Fibroblast of lung (primary cell): ENCODE data around the gene NPIPA5. TPM values are rescaled to one million over a fixed set of nuclear protein-coding genes. Genes with fewer than 3 reads are reported as not detected.
"Not testable (repeated sequence)": the region's sequence is repeated elsewhere in the genome, so short reads cannot be mapped to it uniquely, and the experiment has no call there.

Experiments used
- DNase-seq, 2 donors: peaks; one replicate each; pipeline versions ENCODE4 v3.0.0 to v3.0.0-alpha.2; 2010; ENCODE audit warnings: low read depth in 2 of 2
- H2AFZ ChIP-seq: 2 replicates; pipeline ENCODE4 v1.5.1; 2012; ENCODE audit warnings: low read length, control low read depth, inconsistent platforms
- H3K27ac ChIP-seq: 2 replicates; pipeline ENCODE4 v1.5.1; 2011; ENCODE audit warnings: low read length, control low read depth; ENCODE audit not compliant: insufficient read depth
- H3K27me3 ChIP-seq: 2 replicates; pipeline ENCODE4 v1.5.1; 2011; ENCODE audit warnings: mild to moderate bottlenecking, low read length; ENCODE audit not compliant: control insufficient read depth, insufficient read depth
- H3K36me3 ChIP-seq: 2 replicates; pipeline ENCODE4 v1.5.1; 2011; ENCODE audit warnings: low read length; ENCODE audit not compliant: control insufficient read depth, insufficient read depth
- H3K4me1 ChIP-seq: 2 replicates; pipeline ENCODE4 v1.5.1; 2011; ENCODE audit warnings: low read length; ENCODE audit not compliant: control insufficient read depth, insufficient read depth; ENCODE audit errors: extremely low read depth
- H3K4me2 ChIP-seq: 2 replicates; pipeline ENCODE4 v1.5.1; 2011; ENCODE audit warnings: low read length, control low read depth; ENCODE audit not compliant: insufficient read depth; ENCODE audit errors: extremely low read depth
- H3K4me3 ChIP-seq, 4 experiments: fragments of 200-600 bp in 1 of 4; sonication (generic) in 1 of 4; replicated peaks in 1 of 4; 2 replicates each; pipeline ENCODE4 v1.5.1; 2011 to 2016; ENCODE audit warnings: low read length in 4 of 4, low read depth in 3 of 4, mild to moderate bottlenecking in 3 of 4, control low read depth in 2 of 4, inconsistent platforms in 1 of 4, mixed read lengths in 1 of 4; ENCODE audit not compliant: insufficient read depth in 1 of 4; ENCODE audit errors: control extremely low read depth in 1 of 4
- H3K79me2 ChIP-seq: 2 replicates; pipeline ENCODE4 v1.5.1; 2012; ENCODE audit warnings: mild to moderate bottlenecking, low read length, inconsistent platforms; ENCODE audit not compliant: control insufficient read depth, insufficient read depth
- H3K9ac ChIP-seq: 2 replicates; pipeline ENCODE4 v1.5.1; 2011; ENCODE audit warnings: mild to moderate bottlenecking, low read length, control low read depth; ENCODE audit not compliant: insufficient read depth
- H3K9me3 ChIP-seq: 2 replicates; pipeline ENCODE4 v1.5.1; 2012; ENCODE audit warnings: low read depth, low read length; ENCODE audit not compliant: control insufficient read depth, insufficient read depth
- H4K20me1 ChIP-seq: 2 replicates; pipeline ENCODE4 v1.5.1; 2011; ENCODE audit warnings: low read length; ENCODE audit not compliant: control insufficient read depth, insufficient read depth; ENCODE audit errors: extremely low read depth
- CTCF ChIP-seq, 2 donors: IDR thresholded peaks in 1 of 2; conservative IDR thresholded peaks in 1 of 2; 1 replicate in 1 of 2; 2 replicates in 1 of 2; pipeline ENCODE4 v1.5.1; 2011 to 2012; ENCODE audit warnings: low read length in 2 of 2, control low read depth in 1 of 2, inconsistent platforms in 1 of 2, low read depth in 1 of 2, mild to moderate bottlenecking in 1 of 2
- EZH2 ChIP-seq: IDR thresholded peaks from 2 replicates; pipeline ENCODE4 v1.5.1; 2012; ENCODE audit warnings: low read length, control low read depth, mild to moderate bottlenecking; ENCODE audit errors: missing control alignments
- polyA plus RNA-seq, 2 donors: library from polyadenylated mRNA; depleted of rRNA in 1 of 2; stranded (reverse) in 1 of 2; unstranded in 1 of 2; fragments of >200 nt; gene quantifications; 2 replicates each; pipeline ENCODE4 v1.2.1, GENCODE V29; 2011 to 2012; ENCODE audit warnings: missing spikeins in 1 of 2
- total RNA-seq: library from RNA; depleted of rRNA; stranded (reverse); fragments of >200 nt; gene quantifications from 2 replicates; pipeline ENCODE4 v1.2.1, GENCODE V29; 2014

NPIPA5 gene
- total and polyA plus RNA-seq, 2 donors (not counting 1 experiment from before 2014, with no cell fraction given): 8.6 to 32.9 TPM

- no peaks in the 10 kb centered on the region for H3K36me3 ChIP-seq
- H3K27me3 ChIP-seq: no peaks in the 10 kb centered on the region
- no peak overlapping the region for H3K4me3 ChIP-seq
- H2AFZ ChIP-seq: no peak overlapping the region
- no peaks in the 10 kb centered on the region for H3K9me3 ChIP-seq
- no peak overlapping the region for H3K27ac ChIP-seq
- no peak for TF ChIP-seq EZH2
- TF ChIP-seq CTCF (conservative IDR thresholded peaks at IDR 0.05 in 1 of 2, IDR thresholded peaks at IDR 0.05 in 1 of 2; ENCODE audit: low read depth in 1 of 2, low read length in 2 of 2): no peak
- H3K4me1 ChIP-seq: no peaks in the 10 kb centered on the region
- H3K4me2 ChIP-seq: no peak overlapping the region
- DNase-seq: no peak
- H3K9ac ChIP-seq: no peak overlapping the region
- H3K79me2 ChIP-seq: no peaks in the 10 kb centered on the region
- H4K20me1 ChIP-seq: no peaks in the 10 kb centered on the region
These were observed 23.9 kb upstream of the NPIPA5 start for GRCh38 chr16:15401972-15402371.

- H3K4me2 ChIP-seq, H3K4me1 ChIP-seq, H4K20me1 ChIP-seq, H3K27ac ChIP-seq, DNase-seq, H3K9ac ChIP-seq, H3K4me3 ChIP-seq, H2AFZ ChIP-seq, H3K9me3 ChIP-seq, H3K79me2 ChIP-seq, H3K27me3 ChIP-seq, H3K36me3 ChIP-seq: not testable (repeated sequence)
These were observed 22.2 kb upstream of the NPIPA5 start for GRCh38 chr16:15400314-15400713.

- no peak overlapping the region for H2AFZ ChIP-seq
- H3K4me2 ChIP-seq: no peak overlapping the region
- H3K4me1 ChIP-seq: no peaks in the 10 kb centered on the region
- H3K27me3 ChIP-seq: no peaks in the 10 kb centered on the region
- DNase-seq: no peak
- H3K4me3 ChIP-seq: no peak overlapping the region
- no peaks in the 10 kb centered on the region for H4K20me1 ChIP-seq
- H3K36me3 ChIP-seq: no peaks in the 10 kb centered on the region
- H3K79me2 ChIP-seq: no peaks in the 10 kb centered on the region
- no peak overlapping the region for H3K27ac ChIP-seq
- TF ChIP-seq EZH2: no peak
- TF ChIP-seq CTCF (conservative IDR thresholded peaks at IDR 0.05 in 1 of 2, IDR thresholded peaks at IDR 0.05 in 1 of 2; ENCODE audit: low read depth in 1 of 2, low read length in 2 of 2): no peak
- H3K9ac ChIP-seq: no peak overlapping the region
- H3K9me3 ChIP-seq: no peaks in the 10 kb centered on the region
These were observed 21.2 kb upstream of the NPIPA5 start for GRCh38 chr16:15399317-15399716.
